Loucy (cell line): Measurements from ENCODE around the gene RB1.
A peak's percentile ranks its signal among the peaks of the same experiment; 100 is the strongest.

Experiments
- H2AFZ ChIP-seq: fragments of 200-600 bp; sonication (generic); 2 replicates; pipeline ENCODE4 v1.6.0; 2016; ENCODE audit warnings: antibody characterized with exemption, mild to moderate bottlenecking, low read length, moderate library complexity
- H3F3A ChIP-seq: fragments of 200-600 bp; 2 replicates; pipeline ENCODE4 v1.6.0; 2016; ENCODE audit warnings: antibody characterized with exemption, low read depth, mild to moderate bottlenecking
- H3K27me3 ChIP-seq: fragments of 200-600 bp; sonication (generic); 2 replicates; pipeline ENCODE4 v1.6.1; 2014; ENCODE audit warnings: low read length, mild to moderate bottlenecking; ENCODE audit not compliant: insufficient read depth, poor library complexity, severe bottlenecking
- H3K36me3 ChIP-seq: fragments of 200-600 bp; sonication (generic); 2 replicates; pipeline ENCODE4 v1.6.1; 2016; ENCODE audit warnings: low read length; ENCODE audit not compliant: insufficient read depth
- H3K4me1 ChIP-seq: fragments of 200-600 bp; sonication (generic); 2 replicates; pipeline ENCODE4 v1.5.1; 2014; ENCODE audit warnings: low read length, mild to moderate bottlenecking; ENCODE audit not compliant: insufficient read depth, poor library complexity, severe bottlenecking
- H3K4me2 ChIP-seq: fragments of 200-600 bp; sonication (generic); 2 replicates; pipeline ENCODE4 v1.6.0; 2014; ENCODE audit warnings: antibody characterized with exemption, low read length, low read depth, mild to moderate bottlenecking; ENCODE audit not compliant: poor library complexity, severe bottlenecking
- H3K4me3 ChIP-seq: fragments of 200-600 bp; sonication (generic); 2 replicates; pipeline ENCODE4 v1.5.1; 2014; ENCODE audit warnings: low read length, mild to moderate bottlenecking, mixed read lengths; ENCODE audit not compliant: poor library complexity, severe bottlenecking
- H3K79me2 ChIP-seq: fragments of 200-600 bp; sonication (generic); 2 replicates; pipeline ENCODE4 v1.6.1; 2014; ENCODE audit warnings: low read length; ENCODE audit not compliant: insufficient read depth
- H3K9ac ChIP-seq: fragments of 200-600 bp; sonication (generic); 2 replicates; pipeline ENCODE4 v1.6.0; 2014; ENCODE audit warnings: mild to moderate bottlenecking, low read depth, low read length, moderate library complexity; ENCODE audit not compliant: poor library complexity, severe bottlenecking
- H3K9me2 ChIP-seq: fragments of 200-600 bp; sonication (generic); replicated peaks from 2 replicates; pipeline ENCODE4 v1.6.1; 2016; ENCODE audit warnings: low read depth, low read length, mixed read lengths
- H3K9me3 ChIP-seq: fragments of 200-600 bp; sonication (generic); 2 replicates; pipeline ENCODE4 v1.6.1; 2014; ENCODE audit warnings: mild to moderate bottlenecking, antibody characterized with exemption, low read length, low read depth; ENCODE audit not compliant: insufficient read depth
- H4K20me1 ChIP-seq: fragments of 200-600 bp; sonication (generic); 2 replicates; pipeline ENCODE4 v1.6.0; 2014; ENCODE audit warnings: antibody characterized with exemption, low read length, mild to moderate bottlenecking; ENCODE audit not compliant: insufficient read depth, poor library complexity, severe bottlenecking
- EZH2phosphoT487 ChIP-seq: fragments of 200-600 bp; IDR thresholded peaks from 2 replicates; pipeline ENCODE4 v1.6.1; 2018; ENCODE audit warnings: antibody characterized with exemption, mild to moderate bottlenecking, moderate library complexity, borderline replicate concordance
- TF ChIP-seq, protein P1 (sequence below): fragments of 200-600 bp; sonication (generic); conservative IDR thresholded peaks from 2 replicates; pipeline ENCODE4 v1.5.1; 2014; ENCODE audit warnings: mild to moderate bottlenecking, antibody characterized with exemption, low read length

RB1 gene

DNA sequence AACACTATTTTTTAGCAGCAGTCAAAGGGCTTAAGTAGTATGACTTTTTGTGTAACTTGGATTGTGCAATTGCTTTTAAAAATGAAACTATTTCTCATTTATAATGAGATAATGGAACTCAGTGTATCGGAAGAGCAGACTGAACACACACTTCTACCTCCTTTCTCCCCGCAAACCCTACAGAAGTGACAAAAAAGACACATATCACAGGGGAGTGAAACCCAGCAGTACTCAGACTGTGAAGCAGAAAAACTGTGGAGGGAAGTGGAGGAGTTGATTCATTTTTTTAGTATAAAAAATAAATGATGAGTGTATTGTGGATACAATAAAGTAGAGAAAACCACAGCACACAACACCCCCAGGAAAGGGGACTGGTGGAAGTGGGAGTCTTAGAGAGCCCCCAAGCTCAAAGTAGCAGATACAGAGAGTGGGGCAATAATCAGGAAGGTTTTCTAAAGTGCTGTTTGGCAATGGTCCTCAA lies 99.6 kb downstream of the RB1 start:
- Histone ChIP-seq H4K20me1 (no peaks in the 10 kb centered on the region), H3K4me2 (peak overlapping the region; percentile 69)

DNA sequence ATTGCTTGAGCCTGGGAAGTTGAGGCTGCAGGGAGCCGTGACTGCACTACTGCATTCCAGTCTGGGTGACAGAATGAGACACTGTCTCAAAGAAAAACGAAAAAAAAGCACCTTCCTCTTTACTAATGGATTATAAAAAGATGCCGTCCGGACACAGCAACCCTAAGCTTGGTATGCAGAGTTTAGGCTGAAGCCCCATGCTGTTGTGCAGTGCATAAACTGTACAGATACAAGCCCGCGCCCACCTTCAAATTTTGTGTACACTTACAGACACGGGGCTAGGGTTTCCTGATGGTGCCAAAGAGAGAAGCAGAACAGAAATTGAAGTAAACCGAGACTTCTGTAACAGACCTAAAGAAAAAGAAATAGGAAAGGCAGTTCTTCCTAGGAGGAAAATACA lies 100.4 kb downstream of the RB1 start:
- peaks cover 73% of the 10 kb centered on the region for H3K79me2 ChIP-seq
- peaks cover 89% of the 10 kb centered on the region for H3K4me1 ChIP-seq
- H3F3A ChIP-seq = peaks cover 10% of the 10 kb centered on the region; the same call in 1 of the 2 replicates
- no peaks in the 10 kb centered on the region for H3K27me3 ChIP-seq
- no peak overlapping the region for H2AFZ ChIP-seq
- H3K9me2 ChIP-seq = no peaks in the 10 kb centered on the region
- H3K4me3 ChIP-seq = no peak overlapping the region
- no peaks in the 10 kb centered on the region for H4K20me1 ChIP-seq
- H3K9ac ChIP-seq = peak overlapping the region; percentile 57
- peak overlapping the region; percentile 69 for H3K4me2 ChIP-seq
- H3K36me3 ChIP-seq = no peaks in the 10 kb centered on the region
- TF ChIP-seq EZH2phosphoT487 = no peak
- TF ChIP-seq, protein P1, sequence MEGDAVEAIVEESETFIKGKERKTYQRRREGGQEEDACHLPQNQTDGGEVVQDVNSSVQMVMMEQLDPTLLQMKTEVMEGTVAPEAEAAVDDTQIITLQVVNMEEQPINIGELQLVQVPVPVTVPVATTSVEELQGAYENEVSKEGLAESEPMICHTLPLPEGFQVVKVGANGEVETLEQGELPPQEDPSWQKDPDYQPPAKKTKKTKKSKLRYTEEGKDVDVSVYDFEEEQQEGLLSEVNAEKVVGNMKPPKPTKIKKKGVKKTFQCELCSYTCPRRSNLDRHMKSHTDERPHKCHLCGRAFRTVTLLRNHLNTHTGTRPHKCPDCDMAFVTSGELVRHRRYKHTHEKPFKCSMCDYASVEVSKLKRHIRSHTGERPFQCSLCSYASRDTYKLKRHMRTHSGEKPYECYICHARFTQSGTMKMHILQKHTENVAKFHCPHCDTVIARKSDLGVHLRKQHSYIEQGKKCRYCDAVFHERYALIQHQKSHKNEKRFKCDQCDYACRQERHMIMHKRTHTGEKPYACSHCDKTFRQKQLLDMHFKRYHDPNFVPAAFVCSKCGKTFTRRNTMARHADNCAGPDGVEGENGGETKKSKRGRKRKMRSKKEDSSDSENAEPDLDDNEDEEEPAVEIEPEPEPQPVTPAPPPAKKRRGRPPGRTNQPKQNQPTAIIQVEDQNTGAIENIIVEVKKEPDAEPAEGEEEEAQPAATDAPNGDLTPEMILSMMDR = no peak
- no peaks in the 10 kb centered on the region for H3K9me3 ChIP-seq

More for the DNA sequence above, 99.6 kb downstream of the RB1 start:
- no peaks in the 10 kb centered on the region for H3K27me3 ChIP-seq
- peak overlapping the region; percentile 50 for H3K4me3 ChIP-seq
- H2AFZ ChIP-seq = no peak overlapping the region
- peaks cover 71% of the 10 kb centered on the region for H3K79me2 ChIP-seq
- H3K4me1 ChIP-seq = peaks cover 91% of the 10 kb centered on the region
- TF ChIP-seq, protein P1 = no peak
- no peak for TF ChIP-seq EZH2phosphoT487
- peak overlapping the region; percentile 57 for H3K9ac ChIP-seq
- H3K9me3 ChIP-seq = no peaks in the 10 kb centered on the region
- H3K9me2 ChIP-seq = no peaks in the 10 kb centered on the region
- H3K36me3 ChIP-seq = no peaks in the 10 kb centered on the region
- H3F3A ChIP-seq = peaks cover 10% of the 10 kb centered on the region; the same call in 1 of the 2 replicates

DNA sequence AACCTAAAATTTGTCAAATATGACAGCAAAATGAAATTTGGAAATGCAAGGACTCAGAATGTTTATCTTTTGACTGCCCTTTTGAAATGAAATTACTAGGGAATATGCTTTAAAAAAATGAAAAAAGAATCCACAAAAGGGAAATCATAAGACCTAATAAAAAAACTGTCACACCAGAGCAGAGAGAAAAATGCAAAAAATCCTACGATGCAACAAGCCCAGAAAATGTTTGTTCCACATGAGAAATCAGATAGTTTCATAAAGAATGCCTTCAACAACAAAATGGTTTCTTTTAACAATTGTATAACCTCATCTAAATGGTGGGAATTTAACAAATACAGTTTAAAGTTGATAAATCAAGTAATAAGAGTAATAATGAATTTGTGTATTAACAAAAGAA lies 101.4 kb downstream of the RB1 start:
- Histone ChIP-seq H3K4me1 (peaks cover 86% of the 10 kb centered on the region), H3K27me3 (no peaks in the 10 kb centered on the region), H3K4me3 (peak overlapping the region; percentile 26), H3K9me2 (no peaks in the 10 kb centered on the region), H3K79me2 (peaks cover 77% of the 10 kb centered on the region), H3K36me3 (no peaks in the 10 kb centered on the region), H4K20me1 (peaks cover under 1% of the 10 kb centered on the region), H3F3A (peaks cover 10% of the 10 kb centered on the region; the same call in 1 of the 2 replicates), H3K9me3 (no peaks in the 10 kb centered on the region), H2AFZ (no peak overlapping the region), H3K9ac (peak overlapping the region; percentile 57), H3K4me2 (peak overlapping the region; percentile 66)
- no peak for TF ChIP-seq EZH2phosphoT487
- TF ChIP-seq, protein P1 = no peak
